Naive thymus-derived CD4-positive, alpha-beta T cell (primary cell): ENCODE results near the gene RAB40C. TPM values are rescaled to one million over a fixed set of nuclear protein-coding genes. Genes with fewer than 3 reads are reported as not detected.

Experiments
- ATAC-seq: fragments of 150-1000 bp; cut with Tn5 transposase; 2 replicates; pipeline ENCODE4 v1.10.0; 2021; ENCODE audit warnings: mild to moderate bottlenecking, moderate library complexity
- CTCF ChIA-PET: fragments of 350-600 bp; sonication (Branson Sonifier 250); formaldehyde crosslinking; loops from one replicate; lab custom pipeline; 2021; ENCODE audit warnings: antibody characterized with exemption; lab: Charles Lee
- POLR2A ChIA-PET: fragments of 350-600 bp; sonication (Branson Sonifier 250); formaldehyde crosslinking; loops from one replicate; lab custom pipeline; 2021; ENCODE audit warnings: antibody characterized with exemption, inconsistent platforms; lab: Charles Lee
- DNase-seq, 9 donors: peaks; one replicate each; pipeline versions ENCODE4 v3.0.0 to v3.0.0-alpha.2; 2020 to 2022; ENCODE audit warnings: mixed read lengths in 1 of 9
- H3K27ac ChIP-seq: one replicate; pipeline ENCODE4 v1.7.0; 2013; ENCODE audit warnings: mild to moderate bottlenecking, low read depth, low read length, moderate library complexity
- H3K27me3 ChIP-seq, 2 donors: one replicate each; pipeline ENCODE4 v1.7.0; 2013; ENCODE audit warnings: low read length in 2 of 2, mild to moderate bottlenecking in 2 of 2, moderate library complexity in 2 of 2; ENCODE audit not compliant: control insufficient read depth in 2 of 2, insufficient read depth in 2 of 2
- H3K36me3 ChIP-seq, 3 experiments: 1 replicate in 2 of 3; 2 replicates in 1 of 3; pipeline ENCODE4 v1.7.0; 2013; ENCODE audit warnings: low read length in 3 of 3, mild to moderate bottlenecking in 3 of 3, moderate library complexity in 1 of 3; ENCODE audit not compliant: insufficient read depth in 3 of 3, control insufficient read depth in 2 of 3
- H3K4me1 ChIP-seq, 2 donors: one replicate each; pipeline ENCODE4 v1.7.0; 2013; ENCODE audit warnings: low read length in 2 of 2, mild to moderate bottlenecking in 2 of 2, moderate library complexity in 1 of 2; ENCODE audit not compliant: control insufficient read depth in 2 of 2, insufficient read depth in 2 of 2
- H3K4me3 ChIP-seq: 2 replicates; pipeline ENCODE4 v1.7.0; 2013; ENCODE audit warnings: mild to moderate bottlenecking, low read length
- H3K9me3 ChIP-seq, 3 experiments: 1 replicate in 2 of 3; 2 replicates in 1 of 3; pipeline ENCODE4 v1.7.0; 2013; ENCODE audit warnings: low read length in 3 of 3; ENCODE audit not compliant: control insufficient read depth in 2 of 3
- H3K27ac Mint-ChIP-seq, 9 donors: one replicate each; pipeline ENCODE4 v1.8.0; 2020 to 2022; ENCODE audit warnings: mixed read lengths in 9 of 9, mild to moderate bottlenecking in 8 of 9, moderate library complexity in 5 of 9, inconsistent platforms in 2 of 9
- H3K27me3 Mint-ChIP-seq, 5 donors: one replicate each; pipeline ENCODE4 v1.8.0; 2021 to 2022; ENCODE audit warnings: mixed read lengths in 5 of 5, mild to moderate bottlenecking in 1 of 5
- H3K36me3 Mint-ChIP-seq, 5 donors: one replicate each; pipeline ENCODE4 v1.8.0; 2020 to 2022; ENCODE audit warnings: mixed read lengths in 5 of 5, mild to moderate bottlenecking in 3 of 5, inconsistent platforms in 1 of 5
- H3K4me1 Mint-ChIP-seq, 7 donors: one replicate each; pipeline ENCODE4 v1.8.0; 2020 to 2022; ENCODE audit warnings: mixed read lengths in 7 of 7, mild to moderate bottlenecking in 3 of 7, inconsistent platforms in 1 of 7
- H3K4me3 Mint-ChIP-seq, 10 donors: one replicate each; pipeline ENCODE4 v1.8.0; 2020 to 2022; ENCODE audit warnings: mild to moderate bottlenecking in 10 of 10, mixed read lengths in 10 of 10, moderate library complexity in 6 of 10, inconsistent platforms in 2 of 10
- H3K9me3 Mint-ChIP-seq, 11 donors: one replicate each; pipeline ENCODE4 v1.8.0; 2020 to 2022; ENCODE audit warnings: mixed read lengths in 11 of 11, mild to moderate bottlenecking in 4 of 11, inconsistent platforms in 1 of 11, moderate library complexity in 1 of 11
- intact Hi-C, 2 donors: fragments of 100-400 bp; cut with micrococcal nuclease; formaldehyde crosslinking; loops; one replicate each; pipeline ENCODE4 v1.15.1; 2023
- polyA plus RNA-seq, 2 donors: library from polyadenylated mRNA; unstranded; fragments of 300-500 nt; fragmentation: Illumina TruSeq; gene quantifications; one replicate each; pipeline ENCODE4 v1.2.3, GENCODE V29; 2021
- total RNA-seq, 6 experiments: library from RNA in 5 of 6; stranded (reverse) in 5 of 6; gene quantifications; 1 replicate in 5 of 6; 2 replicates in 1 of 6; pipeline ENCODE4 v1.2.3 and lab custom pipeline; 2021 to 2026

Gene RAB40C
- total and polyA plus RNA-seq, 7 experiments from 2014 or later, result 7.9 to 23.2 (median 17.5) TPM

GRCh38 chr16:674214-674881 lies 84.5 kb downstream of the RAB40C start:
- Histone ChIP-seq H3K27me3 (no peaks in the 10 kb centered on the region), H3K4me3 (no peak overlapping the region), H3K9me3 (no peaks in the 10 kb centered on the region), H3K36me3 (peaks cover 0 to 53% (median 3%) of the 10 kb centered on the region in 3 experiments), H3K4me1 (no peaks in the 10 kb centered on the region), H3K27ac (no peak overlapping the region)
- no peaks in the 10 kb centered on the region for H3K9me3 Mint-ChIP-seq
- ChIA-PET CTCF (no interaction called here), POLR2A (interaction anchor here (0.6 to 3.1 kb wide), 4 partner anchors 21 to 537 kb away, joined by 3 to 12 read pairs (median 3); no protein-coding TSS in a partner anchor)
- peaks cover 0 to 10% (median 3%) of the 10 kb centered on the region in 5 donors for H3K36me3 Mint-ChIP-seq
- peaks cover 0 to 7% (median 0%) of the 10 kb centered on the region in 5 donors for H3K27me3 Mint-ChIP-seq
- intact Hi-C loops, result no loop called here
- peak overlapping the region in 2 of 10 donors; percentile 45 to 51 for H3K4me3 Mint-ChIP-seq
- H3K27ac Mint-ChIP-seq, result no peak overlapping the region
- DNase-seq (no peak), ATAC-seq (no peak)
- peaks cover 0 to 14% (median 5%) of the 10 kb centered on the region in 7 donors for H3K4me1 Mint-ChIP-seq

DNA sequence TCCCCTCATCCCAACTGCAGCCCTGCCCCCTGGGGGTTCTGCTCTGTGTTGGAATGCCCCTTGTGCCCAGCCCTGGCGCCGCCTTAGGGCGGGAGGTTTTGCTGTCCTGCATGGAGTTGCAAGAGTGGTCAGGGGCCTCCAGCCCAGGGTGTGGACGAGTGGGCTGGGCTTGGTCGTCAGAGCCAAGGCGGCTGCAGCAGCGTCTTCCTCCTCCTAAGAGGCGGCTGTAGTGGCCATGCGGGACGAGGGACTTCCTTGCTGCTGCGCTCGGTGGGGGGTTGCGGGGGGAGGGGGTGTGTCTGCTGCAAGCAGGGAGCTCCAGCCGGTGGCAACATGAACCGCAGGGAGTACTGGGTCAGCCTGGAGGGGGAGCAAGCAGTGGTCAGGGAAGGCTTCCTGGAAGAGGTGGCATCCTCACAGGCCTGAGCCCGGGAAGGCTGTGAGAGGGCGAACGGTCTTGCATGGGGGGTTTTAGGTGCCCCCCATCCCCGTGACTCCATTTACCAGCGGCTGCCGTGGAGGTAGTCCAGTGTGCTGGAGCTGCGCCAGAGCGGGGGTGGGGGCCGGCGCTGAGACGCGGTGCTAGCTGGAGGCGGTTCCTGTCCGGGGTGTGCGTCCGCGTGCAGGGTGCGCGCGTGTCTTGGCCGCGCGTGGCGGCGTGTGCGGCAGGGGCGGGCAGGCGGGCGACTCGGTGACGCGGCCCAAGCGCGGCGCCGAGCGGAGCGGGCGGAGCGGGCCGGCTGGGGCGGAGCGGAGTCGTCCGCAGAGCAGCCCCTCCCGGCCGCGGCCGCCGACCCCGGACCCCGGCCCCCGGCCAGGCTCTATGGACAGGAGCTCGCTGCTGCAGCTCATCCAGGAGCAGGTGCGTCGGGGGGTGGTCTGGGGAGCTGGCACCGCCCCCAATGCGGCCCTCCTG lies 85.4 kb downstream of the RAB40C start, which contains the start of gene RHBDL1:
Gene RHBDL1 (plus strand): TSS at position 704 of the 916 bp plus-strand sequence. CDS start 120 bp downstream, at position 824.
- H3K9me3 ChIP-seq, result no peaks in the 10 kb centered on the region
- H3K27ac ChIP-seq, result no peak within 1 kb of the TSS
- intact Hi-C loops, result no loop called here
- Mint-ChIP-seq H3K27me3 (peaks cover 0 to 7% (median 0%) of the 10 kb centered on the region in 5 donors), H3K4me3 (peak within 1 kb of the TSS in 7 of 10 donors; percentile 13 to 71 (median 51)), H3K4me1 (peaks cover 0 to 14% (median 4%) of the 10 kb centered on the region in 7 donors), H3K9me3 (no peaks in the 10 kb centered on the region), H3K36me3 (peaks cover 0 to 8% (median under 1%) of the 10 kb centered on the region in 5 donors), H3K27ac (no peak within 1 kb of the TSS)
- ATAC-seq (no peak), DNase-seq (no peak)
- H3K36me3 ChIP-seq, result peaks cover 0 to 47% (median 2%) of the 10 kb centered on the region in 3 experiments
- ChIA-PET POLR2A (interaction anchor here (0.6 to 3.1 kb wide), 5 partner anchors 9 to 538 kb away, joined by 3 to 12 read pairs (median 3); partner anchors contain the start of gene JMJD8), CTCF (no interaction called here)
- H3K27me3 ChIP-seq, result no peaks in the 10 kb centered on the region
- no peak within 1 kb of the TSS for H3K4me3 ChIP-seq
- no peaks in the 10 kb centered on the region for H3K4me1 ChIP-seq

DNA sequence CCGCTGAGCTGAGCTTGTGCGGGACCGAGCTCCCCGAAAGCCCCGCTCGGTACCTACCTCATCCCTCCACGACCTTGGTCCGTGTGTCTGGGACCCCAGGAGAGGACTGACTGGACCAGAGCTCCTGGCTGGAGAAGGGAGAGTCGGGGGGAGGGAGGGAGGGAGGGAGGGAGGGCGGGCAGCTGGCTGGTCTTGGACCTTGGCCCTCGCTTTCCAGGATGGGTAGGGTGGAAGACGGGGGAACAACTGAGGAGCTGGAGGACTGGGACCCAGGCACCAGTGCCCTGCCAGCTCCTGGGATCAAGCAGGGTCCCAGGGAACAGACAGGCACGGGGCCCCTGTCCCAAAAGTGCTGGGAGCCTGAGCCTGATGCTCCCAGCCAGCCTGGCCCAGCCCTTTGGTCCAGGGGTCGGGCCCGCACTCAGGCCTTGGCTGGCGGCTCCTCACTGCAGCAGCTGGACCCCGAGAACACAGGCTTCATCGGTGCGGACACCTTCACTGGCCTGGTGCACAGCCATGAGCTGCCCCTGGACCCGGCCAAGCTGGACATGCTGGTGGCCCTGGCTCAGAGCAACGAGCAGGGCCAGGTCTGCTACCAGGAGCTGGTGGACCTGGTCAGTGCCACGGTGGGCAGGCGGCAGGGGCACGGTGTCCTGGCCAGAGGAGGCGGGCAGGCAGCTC lies 86.2 kb downstream of the RAB40C start:
- Histone ChIP-seq H3K27ac (no peak overlapping the region), H3K36me3 (peaks cover 0 to 39% (median 0%) of the 10 kb centered on the region in 3 experiments), H3K4me1 (peaks cover 1 to 4% of the 10 kb centered on the region in 2 donors), H3K4me3 (no peak overlapping the region), H3K27me3 (no peaks in the 10 kb centered on the region), H3K9me3 (no peaks in the 10 kb centered on the region)
- peaks cover 0 to 16% (median 6%) of the 10 kb centered on the region in 7 donors for H3K4me1 Mint-ChIP-seq
- H3K27me3 Mint-ChIP-seq, result peaks cover 0 to 7% (median 0%) of the 10 kb centered on the region in 5 donors
- CTCF ChIA-PET, result no interaction called here
- H3K36me3 Mint-ChIP-seq, result peaks cover 0 to 7% (median 0%) of the 10 kb centered on the region in 5 donors
- POLR2A ChIA-PET, result interaction anchor here (0.9 to 3.1 kb wide), 5 partner anchors 8 to 20 kb away, joined by 3 to 12 read pairs (median 3); partner anchors contain the start of genes JMJD8 and RHOT2
- DNase-seq, result no peak
- intact Hi-C loops, result no loop called here
- no peak overlapping the region for H3K27ac Mint-ChIP-seq
- H3K9me3 Mint-ChIP-seq, result no peaks in the 10 kb centered on the region
- peak overlapping the region in 1 of 10 donors; percentile 60 for H3K4me3 Mint-ChIP-seq
- ATAC-seq, result no peak

DNA sequence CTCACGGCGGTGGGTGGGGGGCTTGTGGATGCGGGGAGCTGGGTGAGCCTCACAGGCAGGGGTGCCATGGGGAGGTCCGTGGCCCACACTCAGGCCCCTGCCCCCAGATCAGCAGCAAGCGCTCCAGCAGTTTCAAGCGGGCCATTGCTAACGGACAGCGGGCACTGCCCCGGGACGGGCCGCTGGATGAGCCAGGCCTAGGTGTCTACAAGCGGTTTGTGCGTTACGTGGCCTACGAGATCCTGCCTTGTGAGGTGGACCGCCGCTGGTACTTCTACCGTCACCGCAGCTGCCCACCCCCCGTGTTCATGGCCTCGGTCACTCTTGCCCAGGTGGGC lies 86.7 kb downstream of the RAB40C start:
- Histone ChIP-seq H3K4me3 (no peak overlapping the region), H3K27ac (no peak overlapping the region), H3K36me3 (peaks cover 0 to 37% (median 0%) of the 10 kb centered on the region in 3 experiments), H3K9me3 (no peaks in the 10 kb centered on the region), H3K27me3 (no peaks in the 10 kb centered on the region), H3K4me1 (peaks cover 5 to 6% of the 10 kb centered on the region in 2 donors)
- ChIA-PET POLR2A (interaction anchor here (0.7 to 3.1 kb wide), 5 partner anchors 8 to 53 kb away, joined by 3 to 12 read pairs (median 3); partner anchors contain the start of gene RHOT2), CTCF (no interaction called here)
- Mint-ChIP-seq H3K27me3 (peaks cover 0 to 7% (median 0%) of the 10 kb centered on the region in 5 donors), H3K9me3 (no peaks in the 10 kb centered on the region), H3K36me3 (peaks cover 0 to 5% (median 0%) of the 10 kb centered on the region in 5 donors), H3K27ac (no peak overlapping the region), H3K4me1 (peaks cover 3 to 21% (median 12%) of the 10 kb centered on the region in 7 donors), H3K4me3 (peak overlapping the region in 3 of 10 donors; percentile 17 to 60 (median 41))
- DNase-seq, result no peak
- intact Hi-C loops, result no loop called here
- no peak for ATAC-seq

GRCh38 chr16:676913-677312 lies 87.0 kb downstream of the RAB40C start:
- H3K27ac Mint-ChIP-seq, result no peak overlapping the region
- peak in 1 of 9 donors; percentile 61 for DNase-seq

More at GRCh38 chr16:676913-677312, 87.0 kb downstream of the RAB40C start:
- H3K9me3 ChIP-seq, result no peaks in the 10 kb centered on the region
- H3K9me3 Mint-ChIP-seq, result no peaks in the 10 kb centered on the region
- ATAC-seq, result no peak
- ChIA-PET POLR2A (interaction anchor here (0.7 to 3.1 kb wide), 4 partner anchors 9 to 53 kb away, joined by 3 to 12 read pairs (median 4); partner anchors contain the start of gene RHOT2), CTCF (no interaction called here)
- no peaks in the 10 kb centered on the region for H3K27me3 ChIP-seq
- intact Hi-C loops, result no loop called here
- peaks cover 0 to 7% (median 0%) of the 10 kb centered on the region in 5 donors for H3K36me3 Mint-ChIP-seq
- H3K27ac ChIP-seq, result no peak overlapping the region
- H3K36me3 ChIP-seq, result peaks cover 0 to 37% (median 0%) of the 10 kb centered on the region in 3 experiments
- peak overlapping the region in 5 of 10 donors; percentile 12 to 60 (median 19) for H3K4me3 Mint-ChIP-seq
- peaks cover 5 to 25% (median 14%) of the 10 kb centered on the region in 7 donors for H3K4me1 Mint-ChIP-seq
- H3K4me3 ChIP-seq, result no peak overlapping the region
- H3K4me1 ChIP-seq, result peaks cover 5 to 10% of the 10 kb centered on the region in 2 donors
- H3K27me3 Mint-ChIP-seq, result peaks cover 0 to 7% (median 0%) of the 10 kb centered on the region in 5 donors
